WI38 (cell line): Measurements from ENCODE around the gene CDKAL1.

Experiments
- H3K4me3 ChIP-seq: 2 replicates; pipeline ENCODE4 v1.5.1; 2011; ENCODE audit warnings: low read depth, mild to moderate bottlenecking, control low read depth, low read length
- TF ChIP-seq, protein P1 (sequence below): IDR thresholded peaks from 2 replicates; pipeline ENCODE4 v1.5.1; 2012; ENCODE audit warnings: low read depth, mild to moderate bottlenecking, control low read depth, low read length

Gene CDKAL1

DNA sequence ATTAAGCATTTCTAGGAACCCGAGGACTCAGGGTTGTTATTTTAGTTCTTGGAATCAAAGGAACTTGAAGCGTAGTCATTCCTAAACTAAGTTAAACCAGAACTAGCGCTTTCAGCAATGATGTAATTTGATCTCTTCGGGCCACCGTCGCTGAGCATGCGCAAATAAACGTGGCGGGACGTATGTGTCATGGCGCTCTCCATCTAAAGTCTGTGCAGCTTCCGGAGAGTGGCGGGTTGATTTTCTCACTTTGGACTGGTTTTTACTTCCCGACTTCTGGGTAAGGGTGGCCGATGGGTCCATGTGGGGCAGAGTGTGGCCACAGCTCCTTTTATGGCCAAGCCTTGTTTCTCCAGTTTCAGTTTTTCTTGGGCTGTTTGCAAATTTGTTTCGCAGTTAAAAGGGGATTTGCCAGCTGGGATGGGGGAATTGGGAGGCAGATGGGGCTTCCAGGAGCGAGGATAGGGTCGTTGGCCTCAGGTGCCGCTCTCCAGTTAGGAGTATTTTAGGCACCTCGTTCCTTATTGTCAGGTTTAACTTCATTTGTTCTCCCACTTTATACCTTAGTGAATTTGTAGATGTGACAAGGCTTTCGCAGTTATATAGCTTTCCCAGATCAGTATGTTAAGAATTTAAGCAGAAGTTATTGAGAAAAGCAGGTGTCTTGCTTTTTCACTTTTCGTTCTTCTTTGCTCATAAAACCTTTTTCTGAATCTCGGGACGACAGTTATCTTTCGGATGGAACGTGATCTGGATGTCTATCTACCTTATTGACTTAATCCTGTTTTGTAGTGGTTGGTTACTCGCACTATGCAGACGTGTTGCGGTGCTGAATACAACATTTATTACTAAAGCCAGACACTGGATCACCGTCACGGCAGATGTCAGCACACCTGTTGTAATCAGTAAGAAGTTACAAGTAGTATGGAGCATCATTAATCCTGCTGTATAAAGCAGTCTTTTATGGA, at the start of gene CDKAL1:
Gene CDKAL1 (plus strand): TSS at position 163 of the 968 bp plus-strand sequence. CDS start 11,894 bp downstream, outside the sequence.
- TF ChIP-seq, protein P1, sequence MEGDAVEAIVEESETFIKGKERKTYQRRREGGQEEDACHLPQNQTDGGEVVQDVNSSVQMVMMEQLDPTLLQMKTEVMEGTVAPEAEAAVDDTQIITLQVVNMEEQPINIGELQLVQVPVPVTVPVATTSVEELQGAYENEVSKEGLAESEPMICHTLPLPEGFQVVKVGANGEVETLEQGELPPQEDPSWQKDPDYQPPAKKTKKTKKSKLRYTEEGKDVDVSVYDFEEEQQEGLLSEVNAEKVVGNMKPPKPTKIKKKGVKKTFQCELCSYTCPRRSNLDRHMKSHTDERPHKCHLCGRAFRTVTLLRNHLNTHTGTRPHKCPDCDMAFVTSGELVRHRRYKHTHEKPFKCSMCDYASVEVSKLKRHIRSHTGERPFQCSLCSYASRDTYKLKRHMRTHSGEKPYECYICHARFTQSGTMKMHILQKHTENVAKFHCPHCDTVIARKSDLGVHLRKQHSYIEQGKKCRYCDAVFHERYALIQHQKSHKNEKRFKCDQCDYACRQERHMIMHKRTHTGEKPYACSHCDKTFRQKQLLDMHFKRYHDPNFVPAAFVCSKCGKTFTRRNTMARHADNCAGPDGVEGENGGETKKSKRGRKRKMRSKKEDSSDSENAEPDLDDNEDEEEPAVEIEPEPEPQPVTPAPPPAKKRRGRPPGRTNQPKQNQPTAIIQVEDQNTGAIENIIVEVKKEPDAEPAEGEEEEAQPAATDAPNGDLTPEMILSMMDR: no peak
- H3K4me3 ChIP-seq: peak within 1 kb of the TSS; percentile 97

DNA sequence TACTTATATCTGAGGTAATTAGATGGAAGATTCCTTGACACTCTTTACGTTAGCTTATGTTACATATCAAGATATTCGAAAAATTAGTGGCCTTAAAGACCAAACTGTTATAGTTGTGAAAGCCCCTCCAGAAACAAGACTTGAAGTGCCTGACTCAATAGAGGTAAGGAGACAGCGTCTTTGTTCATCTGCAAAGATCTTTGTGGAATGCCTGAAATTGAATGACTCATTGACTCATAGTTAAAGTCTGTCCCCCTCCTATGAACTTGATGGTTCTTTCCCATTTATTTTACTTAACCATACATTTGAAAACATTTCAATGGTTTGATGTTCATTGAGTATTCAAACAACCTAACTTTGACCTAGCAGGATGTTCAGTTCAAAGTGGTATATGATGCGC, 47.6 kb upstream of the CDKAL1 start:
- H3K4me3 ChIP-seq: no peak overlapping the region
- TF ChIP-seq, protein P1: no peak

GRCh38 chr6:20487669-20488375, 46.4 kb upstream of the CDKAL1 start:
- H3K4me3 ChIP-seq: no peak overlapping the region
- TF ChIP-seq, protein P1: no peak

DNA sequence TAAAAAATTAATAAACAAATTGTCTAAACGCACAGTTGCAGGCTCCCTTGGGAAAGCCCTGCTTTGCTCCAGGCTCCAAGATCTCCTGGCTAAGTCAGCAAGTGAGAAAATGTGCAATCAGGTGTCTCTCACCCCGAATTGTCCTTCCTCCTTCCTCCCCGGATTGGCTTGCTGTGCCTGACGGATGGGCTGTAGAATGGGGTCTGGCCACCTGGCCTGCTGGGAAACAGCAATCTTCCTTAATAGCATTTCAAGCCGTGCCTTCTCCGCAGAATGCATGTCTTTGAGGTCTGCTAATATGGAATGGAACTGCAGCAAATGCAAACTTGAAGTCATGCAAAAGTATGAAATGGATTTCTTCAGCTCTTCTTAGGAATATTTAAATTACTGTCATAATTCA, 43.7 kb upstream of the CDKAL1 start:
- H3K4me3 ChIP-seq: no peak overlapping the region
- TF ChIP-seq, protein P1: no peak

GRCh38 chr6:20492099-20492498, 42.2 kb upstream of the CDKAL1 start:
- H3K4me3 ChIP-seq: no peak overlapping the region
- TF ChIP-seq, protein P1: no peak

DNA sequence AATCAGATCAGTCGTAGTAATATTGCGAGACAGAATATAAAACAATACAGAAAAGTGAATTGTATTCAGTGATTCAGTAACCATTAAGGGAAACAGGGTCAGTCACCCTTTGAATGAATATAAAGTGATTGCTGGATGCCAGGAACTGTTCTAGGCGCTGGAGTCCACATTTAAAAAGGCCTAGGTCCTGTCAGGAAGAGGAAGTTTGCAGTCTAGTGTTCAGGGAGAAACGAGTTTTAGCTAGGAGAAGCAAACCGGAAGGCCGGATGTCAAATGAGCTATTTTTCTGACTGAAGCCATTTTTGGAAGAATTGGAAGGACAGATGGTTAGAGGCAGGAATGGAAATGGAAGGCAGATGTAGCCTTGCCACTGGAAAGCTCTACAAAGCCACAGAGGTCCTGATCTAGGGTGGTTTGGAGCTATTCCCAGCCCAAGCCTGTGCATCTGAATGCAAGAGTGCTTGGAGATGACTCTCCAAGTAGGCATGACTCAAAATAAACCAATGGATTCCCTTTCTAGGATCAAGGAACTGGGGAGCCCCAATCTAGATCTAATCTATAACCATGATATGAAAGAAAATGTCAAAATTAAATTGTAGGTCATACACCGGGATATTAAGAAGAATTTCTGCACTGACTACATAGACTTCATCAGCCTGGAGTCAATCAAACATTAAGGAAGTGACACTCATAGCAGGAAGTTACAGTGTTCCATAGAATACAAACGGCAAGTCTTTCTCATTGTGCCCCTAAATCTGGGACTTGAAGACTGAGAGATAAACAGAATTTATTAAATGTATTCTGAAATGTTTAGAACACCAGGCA, 36.8 kb upstream of the CDKAL1 start:
- TF ChIP-seq, protein P1: no peak
- no peak overlapping the region for H3K4me3 ChIP-seq
